Hippocampal formation (tissue), 2 donors: Measurements from ENCODE around the gene FBXL2.

Experiments
- DNase-seq, 2 donors: peaks; one replicate each; lab custom pipeline; 2025; lab: John Stamatoyannopoulos, UW

Gene FBXL2

GRCh38 chr3:33430061-33430460, 152.8 kb downstream of the FBXL2 start:
- DNase-seq = no peak

GRCh38 chr3:33430571-33430970, 153.3 kb downstream of the FBXL2 start:
- DNase-seq = no peak

- DNase-seq = no peak
Measured at GRCh38 chr3:33433843-33434242, 156.6 kb downstream of the FBXL2 start.
